ENCODE measurements around the gene TSPAN1. TPM values are rescaled to one million over a fixed set of nuclear protein-coding genes. Genes with fewer than 3 reads are reported as not detected.

The TSPAN1 gene
- total RNA-seq, 1 donor from 2014 or later, result 0.91 TPM

GRCh38 chr1:46171351-46171750 is 3.5 kb upstream of the TSPAN1 start:
- DNase-seq (ENCODE audit: extremely low spot score, unreplicated experiment), result no peak
- no peak overlapping the region for H3K27ac Mint-ChIP-seq (ENCODE audit: unreplicated experiment)
- no peaks in the 10 kb centered on the region for H3K36me3 Mint-ChIP-seq (ENCODE audit: unreplicated experiment)
- H3K4me1 Mint-ChIP-seq (ENCODE audit: unreplicated experiment), result peaks cover 11% of the 10 kb centered on the region
- no peak for TF ChIP-seq CTCF (IDR thresholded peaks at IDR 0.05)
- no peak overlapping the region for H3K4me3 Mint-ChIP-seq (ENCODE audit: unreplicated experiment)
- H3K9me3 Mint-ChIP-seq (ENCODE audit: unreplicated experiment), result no peaks in the 10 kb centered on the region
- peaks cover 2% of the 10 kb centered on the region for H3K27me3 Mint-ChIP-seq (ENCODE audit: unreplicated experiment)

- H3K4me1 Mint-ChIP-seq (ENCODE audit: unreplicated experiment), result peaks cover 14% of the 10 kb centered on the region
- peaks cover 2% of the 10 kb centered on the region for H3K27me3 Mint-ChIP-seq (ENCODE audit: unreplicated experiment)
- H3K4me3 Mint-ChIP-seq (ENCODE audit: unreplicated experiment), result no peak overlapping the region
- DNase-seq (ENCODE audit: extremely low spot score, unreplicated experiment), result no peak
- no peak for TF ChIP-seq CTCF (IDR thresholded peaks at IDR 0.05)
- H3K36me3 Mint-ChIP-seq (ENCODE audit: unreplicated experiment), result no peaks in the 10 kb centered on the region
- no peak overlapping the region for H3K27ac Mint-ChIP-seq (ENCODE audit: unreplicated experiment)
- no peaks in the 10 kb centered on the region for H3K9me3 Mint-ChIP-seq (ENCODE audit: unreplicated experiment)
These were observed 3.0 kb upstream of the TSPAN1 start for GRCh38 chr1:46171871-46172270.

GRCh38 chr1:46172321-46172720 is 2.6 kb upstream of the TSPAN1 start:
- no peaks in the 10 kb centered on the region for H3K9me3 Mint-ChIP-seq (ENCODE audit: unreplicated experiment)
- DNase-seq (ENCODE audit: extremely low spot score, unreplicated experiment), result no peak
- peaks cover 2% of the 10 kb centered on the region for H3K27me3 Mint-ChIP-seq (ENCODE audit: unreplicated experiment)
- no peak overlapping the region for H3K4me3 Mint-ChIP-seq (ENCODE audit: unreplicated experiment)
- no peak for TF ChIP-seq CTCF (IDR thresholded peaks at IDR 0.05)
- H3K36me3 Mint-ChIP-seq (ENCODE audit: unreplicated experiment), result no peaks in the 10 kb centered on the region
- H3K27ac Mint-ChIP-seq (ENCODE audit: unreplicated experiment), result no peak overlapping the region
- H3K4me1 Mint-ChIP-seq (ENCODE audit: unreplicated experiment), result peaks cover 14% of the 10 kb centered on the region

GRCh38 chr1:46173361-46173856 is 1.5 kb upstream of the TSPAN1 start:
- Mint-ChIP-seq H3K4me3 (ENCODE audit: unreplicated experiment) (no peak overlapping the region), H3K4me1 (ENCODE audit: unreplicated experiment) (peaks cover 14% of the 10 kb centered on the region), H3K36me3 (ENCODE audit: unreplicated experiment) (no peaks in the 10 kb centered on the region), H3K27ac (ENCODE audit: unreplicated experiment) (no peak overlapping the region), H3K9me3 (ENCODE audit: unreplicated experiment) (no peaks in the 10 kb centered on the region), H3K27me3 (ENCODE audit: unreplicated experiment) (peaks cover 2% of the 10 kb centered on the region)
- TF ChIP-seq CTCF (IDR thresholded peaks at IDR 0.05), result no peak
- DNase-seq (ENCODE audit: extremely low spot score, unreplicated experiment), result no peak

GRCh38 chr1:46175243-46175642 is 356 bp downstream of the TSPAN1 start:
- Mint-ChIP-seq H3K36me3 (ENCODE audit: unreplicated experiment) (no peaks in the 10 kb centered on the region), H3K9me3 (ENCODE audit: unreplicated experiment) (no peaks in the 10 kb centered on the region), H3K27ac (ENCODE audit: unreplicated experiment) (no peak overlapping the region), H3K27me3 (ENCODE audit: unreplicated experiment) (no peaks in the 10 kb centered on the region), H3K4me3 (ENCODE audit: unreplicated experiment) (no peak overlapping the region), H3K4me1 (ENCODE audit: unreplicated experiment) (peaks cover 14% of the 10 kb centered on the region)
- no peak for DNase-seq (ENCODE audit: extremely low spot score, unreplicated experiment)
- no peak for TF ChIP-seq CTCF (IDR thresholded peaks at IDR 0.05)

All from osteocyte (in vitro differentiated cells).